ENCODE results near the gene NTRK1. TPM values are rescaled to one million over a fixed set of nuclear protein-coding genes. Genes with fewer than 3 reads are reported as not detected.

Gene NTRK1
- total RNA-seq, 2 donors from 2014 or later: 16.8 to 21.4 TPM

DNA sequence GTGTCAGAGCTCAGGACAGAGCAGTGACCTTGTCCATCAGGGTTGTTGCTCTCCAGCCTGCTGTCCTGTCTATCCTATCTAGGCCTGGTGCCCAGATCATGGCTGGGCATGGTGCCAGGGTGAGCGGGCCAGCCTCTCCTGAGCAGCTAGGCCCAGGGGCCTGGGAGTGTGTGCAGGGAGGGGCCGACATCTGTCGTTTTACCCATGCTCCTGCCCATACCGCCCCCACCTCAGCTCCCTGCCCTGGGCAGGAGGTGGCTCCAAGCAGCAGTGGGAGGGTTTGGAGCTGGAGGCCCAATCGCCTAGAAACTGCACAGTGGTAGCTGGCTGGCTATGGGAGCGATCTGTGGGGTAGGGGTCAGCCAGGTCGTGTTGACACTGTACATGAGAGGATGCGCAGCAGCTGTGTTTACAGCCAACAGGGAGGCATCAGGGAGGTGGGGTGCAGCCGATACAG lies 8.2 kb upstream of the NTRK1 start:
- no peak for ATAC-seq (replicated peaks in 1 of 2)
- Mint-ChIP-seq H3K4me1 (ENCODE audit: low read depth) (peaks cover 16% of the 10 kb centered on the region), H3K9me3 (no peaks in the 10 kb centered on the region), H3K36me3 (ENCODE audit: insufficient read depth in 2 of 2) (no peaks in the 10 kb centered on the region), H3K4me3 (no peak overlapping the region), H3K27ac (no peak overlapping the region), H3K27me3 (ENCODE audit: low read depth) (peaks cover 22% of the 10 kb centered on the region)
- DNase-seq: no peak

DNA sequence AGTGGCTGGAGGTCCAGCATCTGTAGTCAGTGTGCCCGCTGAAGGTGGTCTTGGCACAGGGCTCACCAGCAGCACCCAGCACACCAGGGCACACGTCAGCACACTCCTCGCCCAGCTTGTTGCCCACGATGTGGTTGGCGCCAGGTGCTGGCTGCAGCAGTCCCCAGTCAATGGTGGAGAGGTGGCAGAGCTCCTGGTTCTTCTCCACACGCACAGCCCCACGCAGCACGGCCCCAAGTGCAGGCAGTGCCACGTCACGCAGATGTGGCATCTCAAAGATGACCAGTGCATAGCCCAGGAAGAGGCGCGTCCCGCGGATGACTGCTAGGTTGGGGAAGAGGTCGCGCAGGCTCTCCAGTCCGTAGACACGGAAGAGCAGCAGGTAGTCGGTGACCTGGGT lies 6.9 kb upstream of the NTRK1 start:
- ATAC-seq (replicated peaks in 1 of 2): no peak
- H3K27ac Mint-ChIP-seq: no peak overlapping the region
- H3K27me3 Mint-ChIP-seq (ENCODE audit: low read depth): peaks cover 24% of the 10 kb centered on the region
- H3K4me3 Mint-ChIP-seq: no peak overlapping the region
- H3K4me1 Mint-ChIP-seq (ENCODE audit: low read depth): peaks cover 11% of the 10 kb centered on the region
- no peaks in the 10 kb centered on the region for H3K36me3 Mint-ChIP-seq (ENCODE audit: insufficient read depth in 2 of 2)
- DNase-seq: no peak
- H3K9me3 Mint-ChIP-seq: no peaks in the 10 kb centered on the region

DNA sequence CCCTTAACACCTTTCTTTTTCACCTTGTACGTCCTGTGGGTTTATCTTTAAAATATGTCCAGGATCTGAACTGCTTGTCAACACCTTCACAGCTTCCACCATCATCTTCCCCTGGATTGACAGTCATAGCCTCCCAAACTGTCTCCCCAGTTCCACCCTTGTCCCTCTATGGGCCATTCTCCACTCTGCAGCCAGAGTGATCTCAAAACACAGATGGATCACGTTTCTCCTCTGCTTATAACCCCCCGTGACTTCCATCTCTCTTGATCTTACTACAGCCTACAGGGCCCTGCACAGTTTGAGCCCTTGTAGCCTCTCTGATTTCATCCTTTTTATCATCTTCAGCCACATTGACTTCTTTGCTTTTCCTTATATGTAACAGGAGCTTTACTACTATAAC lies 6.0 kb upstream of the NTRK1 start:
- Mint-ChIP-seq H3K27ac (no peak overlapping the region), H3K9me3 (no peaks in the 10 kb centered on the region), H3K36me3 (ENCODE audit: insufficient read depth in 2 of 2) (no peaks in the 10 kb centered on the region), H3K27me3 (ENCODE audit: low read depth) (peaks cover 26% of the 10 kb centered on the region), H3K4me3 (no peak overlapping the region), H3K4me1 (ENCODE audit: low read depth) (peaks cover 12% of the 10 kb centered on the region)
- DNase-seq: no peak
- no peak for ATAC-seq (replicated peaks in 1 of 2)

DNA sequence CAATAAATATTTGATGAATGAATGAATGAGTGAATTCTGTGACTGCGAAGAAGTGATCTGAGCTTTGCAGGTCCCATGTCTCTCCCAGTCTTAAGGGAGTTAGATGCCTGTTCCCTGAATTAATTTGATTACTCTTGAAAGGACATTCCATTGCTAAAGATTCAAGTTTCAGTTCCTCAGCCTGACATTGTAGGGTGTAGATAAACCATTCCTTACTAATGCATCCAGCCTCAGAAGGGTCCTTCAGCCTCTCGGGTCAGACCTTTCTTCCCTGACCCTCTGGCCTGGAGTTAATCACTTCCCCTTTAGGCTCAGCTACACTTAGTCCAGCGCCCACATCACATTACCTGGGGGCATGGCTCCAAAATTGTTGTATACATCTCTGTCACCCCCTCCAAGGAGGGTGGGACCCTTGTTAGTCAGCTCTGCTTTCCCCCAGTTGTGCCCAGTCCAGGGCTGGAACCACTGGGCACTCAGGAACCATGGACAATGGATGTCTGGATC lies 4.3 kb upstream of the NTRK1 start:
- ATAC-seq (replicated peaks in 1 of 2) (no peak), DNase-seq (no peak)

DNA sequence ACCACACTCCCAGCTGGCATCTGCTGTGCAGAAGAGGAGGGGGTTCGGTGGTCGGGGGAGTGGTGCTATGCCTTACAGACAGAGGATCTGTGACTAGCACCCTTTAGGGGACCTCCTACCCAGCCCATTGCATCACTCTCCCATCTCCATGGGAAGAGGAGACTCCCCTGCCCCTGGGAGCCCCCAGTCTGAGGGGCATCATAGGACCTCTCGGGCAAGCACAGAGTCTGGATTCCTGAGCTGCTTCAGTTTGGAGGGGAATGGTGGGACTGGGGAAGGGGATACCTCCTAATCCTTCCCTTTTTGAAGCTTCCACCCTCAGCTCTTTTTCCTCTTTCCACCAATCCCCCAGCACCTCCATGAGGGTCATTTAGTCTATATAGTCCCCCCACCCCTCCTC lies 3.1 kb upstream of the NTRK1 start:
- no peak overlapping the region for H3K4me3 Mint-ChIP-seq
- H3K4me1 Mint-ChIP-seq (ENCODE audit: low read depth): peaks cover 32% of the 10 kb centered on the region
- ATAC-seq (replicated peaks in 1 of 2): no peak
- H3K9me3 Mint-ChIP-seq: no peaks in the 10 kb centered on the region
- H3K27me3 Mint-ChIP-seq (ENCODE audit: low read depth): peaks cover 45% of the 10 kb centered on the region
- H3K36me3 Mint-ChIP-seq (ENCODE audit: insufficient read depth in 2 of 2): peaks cover 0 to 2% of the 10 kb centered on the region in 2 donors
- DNase-seq: no peak
- no peak overlapping the region for H3K27ac Mint-ChIP-seq

More for the DNA sequence above, 4.3 kb upstream of the NTRK1 start:
- Mint-ChIP-seq H3K9me3 (no peaks in the 10 kb centered on the region), H3K27ac (no peak overlapping the region), H3K27me3 (ENCODE audit: low read depth) (peaks cover 34% of the 10 kb centered on the region), H3K4me1 (ENCODE audit: low read depth) (peaks cover 23% of the 10 kb centered on the region), H3K36me3 (ENCODE audit: insufficient read depth in 2 of 2) (peaks cover 0 to 2% of the 10 kb centered on the region in 2 donors), H3K4me3 (no peak overlapping the region)

DNA sequence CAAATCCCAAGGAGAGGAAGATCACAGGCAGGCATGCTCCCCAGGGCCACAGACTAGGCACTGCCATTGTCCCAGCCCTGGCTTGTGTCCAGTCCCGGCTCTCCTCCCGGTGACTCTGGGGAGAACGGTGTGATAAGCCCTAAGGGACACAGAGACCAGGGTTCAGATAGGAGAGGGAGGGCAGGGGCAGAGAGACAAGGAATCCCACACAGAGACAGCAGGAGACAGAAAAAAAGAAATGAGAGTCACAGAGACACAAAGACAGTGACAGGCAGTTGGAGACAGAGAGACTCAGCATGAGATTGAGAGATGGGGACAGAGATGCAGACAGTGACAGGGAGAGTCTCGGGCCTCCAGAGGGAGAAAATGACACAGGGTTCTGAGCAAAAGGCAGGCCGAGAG lies 2.1 kb upstream of the NTRK1 start:
- peaks cover 42% of the 10 kb centered on the region for H3K4me1 Mint-ChIP-seq (ENCODE audit: low read depth)
- H3K4me3 Mint-ChIP-seq: peak overlapping the region; percentile 34 to 75
- no peaks in the 10 kb centered on the region for H3K9me3 Mint-ChIP-seq
- DNase-seq (no peak), ATAC-seq (replicated peaks in 1 of 2) (no peak)
- peaks cover 50% of the 10 kb centered on the region for H3K27me3 Mint-ChIP-seq (ENCODE audit: low read depth)
- no peak overlapping the region for H3K27ac Mint-ChIP-seq
- H3K36me3 Mint-ChIP-seq (ENCODE audit: insufficient read depth in 2 of 2): peaks cover 0 to 2% of the 10 kb centered on the region in 2 donors

DNA sequence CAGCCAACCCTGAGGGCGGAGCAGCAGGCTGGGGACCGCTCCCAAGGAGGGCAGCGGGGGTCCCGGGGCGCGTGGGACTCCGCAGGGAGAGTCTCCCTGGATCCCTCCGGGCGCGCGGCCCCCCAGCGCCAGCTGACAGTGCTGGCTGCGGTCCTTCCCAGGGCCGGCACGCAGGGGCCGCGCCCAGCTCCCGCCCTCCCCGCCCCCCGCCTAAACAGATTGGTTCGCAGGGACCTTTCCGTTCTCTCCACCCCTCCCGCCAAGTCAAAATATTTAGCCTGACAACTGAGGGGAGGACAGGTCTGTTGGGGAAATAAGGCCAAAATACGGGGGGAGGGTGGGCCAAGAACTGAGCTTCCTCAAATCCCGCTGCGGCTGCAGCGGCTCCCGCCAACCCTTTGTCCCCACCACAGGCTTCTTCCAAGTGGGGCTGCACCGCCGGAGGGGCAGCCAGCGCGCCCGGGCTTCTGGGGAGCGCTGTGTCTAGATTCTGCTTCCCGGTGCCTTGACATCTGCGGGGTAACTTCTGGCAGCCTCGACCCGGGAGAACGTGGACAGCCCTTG lies 1.6 kb upstream of the NTRK1 start, which contains the start of gene INSRR:
Gene INSRR, minus strand, starts transcription at position 159 of the 564 bp plus-strand sequence. CDS start 496 bp downstream, outside the sequence.
- Mint-ChIP-seq H3K9me3 (no peaks in the 10 kb centered on the region), H3K27ac (no peak within 1 kb of the TSS), H3K4me3 (peak within 1 kb of the TSS; percentile 86 to 91), H3K27me3 (ENCODE audit: low read depth) (peaks cover 55% of the 10 kb centered on the region), H3K4me1 (ENCODE audit: low read depth) (peaks cover 47% of the 10 kb centered on the region), H3K36me3 (ENCODE audit: insufficient read depth in 2 of 2) (peaks cover 0 to 2% of the 10 kb centered on the region in 2 donors)
- DNase-seq: no peak
- no peak for ATAC-seq (replicated peaks in 1 of 2)

DNA sequence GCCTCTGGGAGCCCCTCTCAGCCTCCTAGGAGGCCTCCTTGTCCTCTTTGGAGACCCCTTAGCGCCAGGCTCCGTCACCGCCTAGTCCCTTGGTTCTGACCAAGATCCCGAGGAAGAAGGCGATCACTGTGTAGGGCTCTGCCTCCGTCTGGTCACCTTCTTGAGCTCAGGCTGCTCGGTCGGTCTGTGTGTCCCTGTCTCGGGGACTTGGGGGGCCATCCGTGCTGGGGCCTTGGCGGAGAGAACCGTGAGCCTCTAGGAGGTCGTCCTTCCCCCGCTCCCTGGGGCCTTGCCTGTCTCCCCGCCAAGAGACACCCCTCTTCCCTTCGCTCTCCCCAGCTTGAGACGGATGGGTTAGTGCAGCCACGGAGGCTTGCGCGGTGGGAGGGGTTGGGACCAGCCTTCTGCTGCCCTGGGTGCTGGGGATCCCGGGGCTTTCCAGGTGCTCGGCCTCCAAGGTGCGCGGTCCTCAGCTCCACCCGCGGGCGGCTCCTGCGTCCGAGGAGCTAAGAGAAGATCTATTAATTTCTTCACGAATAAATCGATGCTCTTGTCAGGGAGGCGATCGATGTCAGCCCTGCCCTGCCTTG lies 1.0 kb upstream of the NTRK1 start:
- Mint-ChIP-seq H3K27ac (no peak overlapping the region), H3K4me3 (peak overlapping the region; percentile 86 to 91), H3K27me3 (ENCODE audit: low read depth) (peaks cover 60% of the 10 kb centered on the region), H3K9me3 (no peaks in the 10 kb centered on the region), H3K36me3 (ENCODE audit: insufficient read depth in 2 of 2) (peaks cover 0 to 2% of the 10 kb centered on the region in 2 donors), H3K4me1 (ENCODE audit: low read depth) (peaks cover 49% of the 10 kb centered on the region)
- DNase-seq: peak; percentile 29 to 39
- ATAC-seq (replicated peaks in 1 of 2): peak; percentile 12 to 18

DNA sequence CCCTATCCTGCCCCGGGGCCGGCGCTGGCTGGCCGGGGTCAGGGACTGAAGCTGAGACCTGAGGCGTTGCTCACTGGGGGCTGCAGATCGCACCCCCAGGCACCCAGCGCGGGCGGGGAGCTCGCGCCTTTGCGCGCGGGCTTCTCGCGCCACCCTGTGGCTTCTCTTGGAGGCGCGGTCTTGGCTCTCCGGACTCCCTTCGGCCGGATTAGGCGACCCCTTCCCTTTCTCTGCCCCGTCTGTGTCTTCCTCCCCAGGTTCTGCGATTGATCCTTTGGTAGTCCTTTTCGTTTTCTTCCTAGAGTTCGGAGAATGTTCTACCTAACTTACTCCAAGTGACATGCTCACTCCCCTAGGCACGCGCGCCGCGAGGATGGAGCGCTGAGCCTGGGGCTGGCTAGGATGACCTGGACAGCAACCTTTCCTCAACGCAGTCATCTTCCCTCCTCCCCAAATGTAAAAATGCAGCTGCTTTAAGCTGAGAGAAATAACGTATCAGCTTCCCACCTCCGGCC lies 495 bp upstream of the NTRK1 start:
- DNase-seq (peak; percentile 74 to 81), ATAC-seq (replicated peaks in 1 of 2) (peak; percentile 67 to 71)
- Mint-ChIP-seq H3K27ac (no peak overlapping the region), H3K9me3 (no peaks in the 10 kb centered on the region), H3K27me3 (ENCODE audit: low read depth) (peaks cover 60% of the 10 kb centered on the region), H3K4me3 (peak overlapping the region; percentile 86 to 91), H3K4me1 (ENCODE audit: low read depth) (peaks cover 53% of the 10 kb centered on the region), H3K36me3 (ENCODE audit: insufficient read depth in 2 of 2) (peaks cover 0 to 2% of the 10 kb centered on the region in 2 donors)

DNA sequence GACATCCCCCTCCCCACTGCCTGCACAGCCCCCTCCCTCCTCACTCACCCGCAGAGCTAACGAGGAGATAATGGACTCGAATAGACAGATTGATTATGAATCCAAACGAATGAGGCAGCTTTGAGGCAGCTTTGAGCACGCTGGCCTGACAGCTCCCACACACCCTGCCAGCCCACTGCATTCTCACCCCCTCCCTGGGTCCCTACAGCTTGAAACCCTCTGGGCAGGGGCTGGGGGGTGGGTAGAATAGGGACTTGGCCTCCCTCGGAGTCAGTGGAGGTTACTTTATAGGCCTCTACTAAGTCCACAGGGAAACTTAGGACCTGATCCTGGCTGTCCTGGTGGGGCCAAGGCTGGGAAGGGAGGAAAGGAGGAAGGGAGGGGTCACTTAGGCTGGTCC lies 1.9 kb downstream of the NTRK1 start:
- peaks cover 0 to 2% of the 10 kb centered on the region in 2 donors for H3K36me3 Mint-ChIP-seq (ENCODE audit: insufficient read depth in 2 of 2)
- no peak overlapping the region for H3K27ac Mint-ChIP-seq
- H3K9me3 Mint-ChIP-seq: no peaks in the 10 kb centered on the region
- DNase-seq: no peak
- no peak for ATAC-seq (replicated peaks in 1 of 2)
- H3K4me1 Mint-ChIP-seq (ENCODE audit: low read depth): peaks cover 64% of the 10 kb centered on the region
- H3K4me3 Mint-ChIP-seq: peak overlapping the region; percentile 62 to 72
- peaks cover 54% of the 10 kb centered on the region for H3K27me3 Mint-ChIP-seq (ENCODE audit: low read depth)

DNA sequence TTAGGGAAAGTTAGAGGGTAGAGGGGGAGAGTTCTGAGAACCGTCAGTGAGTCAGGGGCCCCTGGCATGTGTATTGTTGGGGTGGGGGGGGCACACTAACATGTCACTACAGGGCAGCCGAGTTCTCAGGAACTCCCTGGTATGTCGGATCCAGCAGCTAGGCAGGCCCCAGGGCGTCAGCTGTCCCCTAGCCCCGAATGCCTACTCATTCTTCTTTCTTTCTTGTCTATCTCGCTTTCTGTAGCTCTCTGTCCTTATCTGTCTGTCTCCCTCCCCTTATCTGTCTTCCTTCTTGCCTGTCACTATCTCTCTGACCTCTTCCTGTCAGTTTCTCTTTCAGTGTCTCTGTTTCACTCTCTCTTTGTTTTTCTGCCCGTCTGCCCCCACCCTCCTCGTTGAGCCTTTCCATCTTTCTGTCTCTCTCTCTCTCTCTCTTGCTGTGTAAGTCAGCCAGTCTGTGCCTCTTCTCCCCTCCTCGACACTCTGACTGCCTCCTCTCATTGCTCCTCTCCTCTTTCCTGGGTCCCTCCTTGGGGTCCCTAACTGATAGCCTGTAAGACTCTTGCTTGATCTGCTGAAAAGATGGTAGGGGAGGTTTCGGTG lies 2.4 kb downstream of the NTRK1 start:
- peak in 1 of 2 donors; percentile 51 for DNase-seq
- Mint-ChIP-seq H3K27ac (peak overlapping the region; percentile 2), H3K27me3 (ENCODE audit: low read depth) (peaks cover 49% of the 10 kb centered on the region)

DNA sequence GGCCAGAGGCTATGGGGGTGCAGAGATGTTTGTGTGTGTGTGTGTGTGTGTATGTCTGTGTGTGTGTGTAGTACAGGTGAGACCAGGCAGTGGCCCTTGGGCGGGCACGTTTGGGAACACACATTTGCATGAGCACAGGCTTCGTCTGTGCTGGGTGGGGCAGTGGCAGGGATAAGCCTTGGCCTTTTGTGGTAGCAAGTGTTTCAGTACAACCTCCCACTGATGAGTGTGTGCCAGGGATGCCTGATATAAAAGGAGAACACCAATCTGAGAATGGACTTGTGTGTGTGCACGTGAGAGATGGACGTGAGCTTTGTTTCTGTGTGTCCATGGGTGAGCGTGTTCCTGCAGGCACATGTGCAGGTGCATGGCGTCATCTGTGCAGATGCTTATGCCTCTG lies 3.0 kb downstream of the NTRK1 start:
- no peak overlapping the region for H3K27ac Mint-ChIP-seq
- peak overlapping the region; percentile 62 to 72 for H3K4me3 Mint-ChIP-seq
- ATAC-seq (replicated peaks in 1 of 2) (no peak), DNase-seq (no peak)
- H3K27me3 Mint-ChIP-seq (ENCODE audit: low read depth): peaks cover 43% of the 10 kb centered on the region
- H3K9me3 Mint-ChIP-seq: no peaks in the 10 kb centered on the region
- peaks cover 0 to 2% of the 10 kb centered on the region in 2 donors for H3K36me3 Mint-ChIP-seq (ENCODE audit: insufficient read depth in 2 of 2)
- peaks cover 59% of the 10 kb centered on the region for H3K4me1 Mint-ChIP-seq (ENCODE audit: low read depth)

More for the DNA sequence above, 2.4 kb downstream of the NTRK1 start:
- Mint-ChIP-seq H3K4me1 (ENCODE audit: low read depth) (peaks cover 64% of the 10 kb centered on the region), H3K36me3 (ENCODE audit: insufficient read depth in 2 of 2) (peaks cover 0 to 2% of the 10 kb centered on the region in 2 donors), H3K4me3 (peak overlapping the region; percentile 62 to 72), H3K9me3 (no peaks in the 10 kb centered on the region)
- peak; percentile 54 to 56 for ATAC-seq (replicated peaks in 1 of 2)

DNA sequence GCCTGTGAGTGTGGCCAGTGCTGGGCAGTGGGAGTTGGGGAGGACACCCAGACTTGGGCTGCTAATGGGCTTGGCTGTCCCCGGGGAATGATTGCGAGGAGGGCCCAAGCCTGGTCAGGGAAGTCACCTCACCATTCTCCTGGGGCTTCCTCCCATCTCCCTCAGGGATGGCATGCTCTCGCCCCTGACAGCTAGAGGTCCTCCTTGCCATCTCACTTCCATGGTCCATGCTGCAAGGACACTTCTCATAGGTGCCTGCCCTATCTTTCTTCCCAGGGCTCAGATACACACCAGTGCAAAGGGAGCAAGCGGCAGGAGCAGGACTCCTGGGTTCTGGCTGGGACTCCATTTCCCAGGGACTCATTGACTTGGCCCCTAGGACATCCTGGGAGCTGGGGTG lies 4.1 kb downstream of the NTRK1 start:
- ATAC-seq (replicated peaks in 1 of 2) (no peak), DNase-seq (no peak)
- H3K27ac Mint-ChIP-seq: no peak overlapping the region
- peaks cover 0 to 2% of the 10 kb centered on the region in 2 donors for H3K36me3 Mint-ChIP-seq (ENCODE audit: insufficient read depth in 2 of 2)
- H3K9me3 Mint-ChIP-seq: no peaks in the 10 kb centered on the region
- peak overlapping the region in 1 of 2 donors; percentile 23 for H3K4me3 Mint-ChIP-seq
- peaks cover 39% of the 10 kb centered on the region for H3K27me3 Mint-ChIP-seq (ENCODE audit: low read depth)
- H3K4me1 Mint-ChIP-seq (ENCODE audit: low read depth): peaks cover 54% of the 10 kb centered on the region
